SJCRH30 (cell line): ENCODE results near the gene PSME1. TPM values are rescaled to one million over a fixed set of nuclear protein-coding genes. Genes with fewer than 3 reads are reported as not detected.

Experiments used
- DNase-seq, 2 experiments: peaks; one replicate each; pipeline ENCODE4 v3.0.0-alpha.2; 2015 to 2020
- H3K27ac ChIP-seq: fragments of 250-450 bp; sonication (Bioruptor Pico); 2 replicates; pipeline ENCODE4 v1.5.1; 2020; ENCODE audit warnings: mild to moderate bottlenecking, moderate library complexity
- H3K27me3 ChIP-seq: fragments of 250-450 bp; sonication (Bioruptor Pico); 2 replicates; pipeline ENCODE4 v1.5.1; 2020; ENCODE audit warnings: mild to moderate bottlenecking, moderate library complexity
- H3K36me3 ChIP-seq: fragments of 250-450 bp; sonication (Bioruptor Pico); 2 replicates; pipeline ENCODE4 v1.5.1; 2020; ENCODE audit warnings: mild to moderate bottlenecking, moderate library complexity
- H3K4me1 ChIP-seq: fragments of 250-450 bp; sonication (Bioruptor Pico); 2 replicates; pipeline ENCODE4 v1.5.1; 2020; ENCODE audit warnings: mild to moderate bottlenecking, moderate library complexity
- H3K4me3 ChIP-seq: fragments of 250-450 bp; sonication (Bioruptor Pico); 2 replicates; pipeline ENCODE4 v1.5.1; 2020; ENCODE audit warnings: mild to moderate bottlenecking, moderate library complexity
- H3K9me3 ChIP-seq: fragments of 250-450 bp; sonication (Bioruptor Pico); replicated peaks from 2 replicates; pipeline ENCODE4 v1.5.1; 2020; ENCODE audit warnings: mild to moderate bottlenecking, moderate library complexity
- total RNA-seq: library from RNA; depleted of rRNA; stranded (reverse); fragments of >200 nt; shearing (Covaris generic); gene quantifications from 2 replicates; pipeline ENCODE4 v1.2.3, GENCODE V29; 2014

The PSME1 gene
- total RNA-seq, 1 experiment from 2014 or later = 120 TPM

DNA sequence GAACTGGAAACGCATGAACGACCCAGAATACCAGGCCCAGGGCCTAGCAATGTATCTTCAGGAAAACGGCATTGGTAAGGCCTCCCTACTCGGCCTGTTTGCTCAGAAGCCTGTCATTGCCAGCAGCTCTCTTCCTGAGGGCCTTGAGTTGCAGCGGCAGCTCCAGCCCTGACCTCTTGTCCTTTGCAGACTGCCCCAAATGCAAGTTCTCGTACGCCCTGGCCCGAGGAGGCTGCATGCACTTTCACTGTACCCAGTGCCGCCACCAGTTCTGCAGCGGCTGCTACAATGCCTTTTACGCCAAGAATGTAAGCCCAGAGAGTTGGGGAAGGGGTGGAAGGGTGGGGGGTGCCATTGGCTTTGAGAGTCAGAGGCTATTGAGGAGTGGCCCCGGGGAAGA lies 21.3 kb downstream of the PSME1 start:
- DNase-seq = no peak
- Histone ChIP-seq H3K27me3 (no peaks in the 10 kb centered on the region), H3K27ac (no peak overlapping the region), H3K9me3 (no peaks in the 10 kb centered on the region), H3K4me3 (no peak overlapping the region), H3K4me1 (peaks cover 13% of the 10 kb centered on the region), H3K36me3 (peaks cover 44% of the 10 kb centered on the region)

DNA sequence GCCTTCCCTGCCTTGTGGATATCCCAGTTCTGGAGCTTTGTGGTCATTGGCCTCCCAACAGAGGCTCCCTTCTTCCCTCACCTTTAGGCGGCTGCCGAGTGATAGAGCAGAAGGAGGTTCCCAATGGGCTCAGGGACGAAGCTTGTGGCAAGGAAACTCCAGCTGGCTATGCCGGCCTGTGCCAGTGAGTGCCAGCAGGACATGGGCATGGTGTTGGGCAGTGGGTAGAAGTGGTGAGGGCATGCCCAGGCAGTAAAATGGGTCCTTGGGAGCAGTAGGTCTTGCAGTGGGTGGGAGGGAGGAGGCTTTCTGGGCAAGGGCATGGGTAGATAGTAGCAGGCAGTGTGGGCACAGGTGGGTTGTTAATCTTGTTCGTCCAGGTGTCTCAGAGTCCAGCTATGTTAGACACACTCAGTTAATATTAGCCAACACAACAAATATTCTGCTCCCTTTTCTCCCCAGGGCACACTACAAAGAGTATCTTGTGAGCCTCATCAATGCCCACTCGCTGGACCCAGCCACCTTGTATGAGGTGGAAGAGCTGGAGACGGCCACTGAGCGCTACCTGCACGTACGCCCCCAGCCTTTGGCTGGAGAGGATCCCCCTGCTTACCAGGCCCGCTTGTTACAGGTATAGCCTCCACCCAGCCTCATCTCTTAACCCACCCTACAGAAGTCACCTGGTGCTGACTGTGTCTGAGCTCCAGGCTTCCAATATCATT lies 23.9 kb downstream of the PSME1 start:
- Histone ChIP-seq H3K36me3 (peaks cover 32% of the 10 kb centered on the region), H3K4me3 (no peak overlapping the region), H3K27me3 (no peaks in the 10 kb centered on the region), H3K27ac (no peak overlapping the region), H3K9me3 (no peaks in the 10 kb centered on the region), H3K4me1 (peaks cover 13% of the 10 kb centered on the region)
- DNase-seq = no peak

DNA sequence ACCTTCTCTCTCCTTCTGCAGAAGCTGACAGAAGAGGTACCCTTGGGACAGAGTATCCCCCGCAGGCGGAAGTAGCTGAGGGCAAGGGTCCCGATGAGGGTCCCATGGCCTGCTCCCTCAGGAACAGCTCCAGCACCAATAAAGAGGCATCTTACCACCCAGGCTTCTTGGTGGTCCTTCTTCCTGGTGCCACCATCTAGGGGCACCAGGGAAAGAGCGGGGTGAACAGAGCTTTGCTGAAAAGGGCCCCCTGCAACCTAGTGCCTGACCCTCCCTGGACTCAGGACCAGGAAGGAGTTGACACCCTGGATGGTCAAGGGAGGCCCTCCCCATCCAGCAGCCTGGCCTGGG lies 24.5 kb downstream of the PSME1 start:
- no peak for DNase-seq
- Histone ChIP-seq H3K27ac (no peak overlapping the region), H3K9me3 (no peaks in the 10 kb centered on the region), H3K4me1 (peaks cover 13% of the 10 kb centered on the region), H3K4me3 (no peak overlapping the region), H3K36me3 (peaks cover 29% of the 10 kb centered on the region), H3K27me3 (no peaks in the 10 kb centered on the region)

DNA sequence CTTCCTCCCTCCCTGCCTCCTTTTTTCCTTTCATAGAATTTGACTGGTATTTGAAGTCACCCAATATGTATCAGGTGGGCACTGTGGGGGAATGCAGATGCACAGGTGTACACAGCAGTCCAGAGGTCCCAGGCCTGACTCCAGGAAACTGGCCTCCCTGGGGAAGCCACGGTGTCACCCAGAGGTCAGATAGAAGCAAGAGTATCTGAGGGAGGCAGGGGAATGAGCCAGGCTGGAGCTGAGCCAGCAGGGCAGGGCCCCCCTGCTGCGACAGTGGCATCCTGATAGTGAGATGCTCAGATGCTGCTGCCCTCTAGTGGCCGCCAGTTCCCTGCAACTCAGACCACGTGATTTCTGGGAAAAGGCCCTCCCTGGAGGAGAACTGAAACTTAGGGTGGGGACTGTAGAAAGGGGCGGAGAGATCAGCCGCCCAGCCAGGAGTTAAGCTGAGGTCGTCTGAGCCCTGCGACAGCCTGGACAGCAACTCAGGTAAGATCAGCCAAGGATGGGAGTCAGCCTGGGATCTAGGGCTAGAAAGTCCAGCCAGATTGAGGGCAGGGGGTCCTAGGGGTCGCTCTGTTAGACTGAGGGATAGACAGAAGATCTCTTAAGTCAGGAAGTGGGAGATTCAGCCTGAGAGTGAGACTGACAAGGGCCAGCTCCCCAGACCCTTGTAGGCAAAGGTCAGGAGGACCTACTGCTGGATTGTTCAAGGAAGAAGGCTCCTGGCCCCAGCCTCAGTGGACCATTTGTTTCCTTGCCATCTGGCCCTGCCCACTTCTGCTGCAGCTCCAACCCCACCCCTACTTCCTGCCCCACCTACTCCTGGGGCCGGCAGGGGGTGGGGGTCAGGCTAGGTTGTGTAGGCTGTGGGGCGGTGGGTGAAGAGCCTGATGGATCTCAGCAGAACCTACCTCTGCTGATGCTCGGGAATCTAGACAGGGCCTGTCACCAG lies 25.1 kb downstream of the PSME1 start, which contains the start of gene IRF9:
Gene IRF9 (plus strand): TSS at position 416 of the 955 bp plus-strand sequence. CDS start 880 bp downstream, outside the sequence.
- Histone ChIP-seq H3K27ac (peak within 1 kb of the TSS; percentile 38), H3K4me3 (peak within 1 kb of the TSS; percentile 40), H3K27me3 (no peaks in the 10 kb centered on the region), H3K36me3 (peaks cover 22% of the 10 kb centered on the region), H3K9me3 (no peaks in the 10 kb centered on the region), H3K4me1 (peaks cover 13% of the 10 kb centered on the region)
- DNase-seq = peak; percentile 95 to 99

DNA sequence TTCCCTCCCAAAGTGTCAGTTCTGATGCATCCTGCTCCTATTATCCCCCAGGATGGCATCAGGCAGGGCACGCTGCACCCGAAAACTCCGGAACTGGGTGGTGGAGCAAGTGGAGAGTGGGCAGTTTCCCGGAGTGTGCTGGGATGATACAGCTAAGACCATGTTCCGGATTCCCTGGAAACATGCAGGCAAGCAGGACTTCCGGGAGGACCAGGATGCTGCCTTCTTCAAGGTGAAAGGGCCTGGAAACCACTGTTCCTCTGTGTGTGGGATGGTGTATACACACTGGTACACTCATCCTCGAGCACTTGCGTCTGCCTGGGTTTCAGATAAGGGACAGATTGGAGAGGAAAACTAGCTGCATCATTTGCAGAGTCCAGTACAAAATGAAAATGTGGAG lies 26.1 kb downstream of the PSME1 start:
- H3K27ac ChIP-seq = no peak overlapping the region
- H3K27me3 ChIP-seq = no peaks in the 10 kb centered on the region
- no peaks in the 10 kb centered on the region for H3K9me3 ChIP-seq
- H3K36me3 ChIP-seq = peaks cover 15% of the 10 kb centered on the region
- no peak overlapping the region for H3K4me3 ChIP-seq
- H3K4me1 ChIP-seq = peaks cover 13% of the 10 kb centered on the region
- no peak for DNase-seq

DNA sequence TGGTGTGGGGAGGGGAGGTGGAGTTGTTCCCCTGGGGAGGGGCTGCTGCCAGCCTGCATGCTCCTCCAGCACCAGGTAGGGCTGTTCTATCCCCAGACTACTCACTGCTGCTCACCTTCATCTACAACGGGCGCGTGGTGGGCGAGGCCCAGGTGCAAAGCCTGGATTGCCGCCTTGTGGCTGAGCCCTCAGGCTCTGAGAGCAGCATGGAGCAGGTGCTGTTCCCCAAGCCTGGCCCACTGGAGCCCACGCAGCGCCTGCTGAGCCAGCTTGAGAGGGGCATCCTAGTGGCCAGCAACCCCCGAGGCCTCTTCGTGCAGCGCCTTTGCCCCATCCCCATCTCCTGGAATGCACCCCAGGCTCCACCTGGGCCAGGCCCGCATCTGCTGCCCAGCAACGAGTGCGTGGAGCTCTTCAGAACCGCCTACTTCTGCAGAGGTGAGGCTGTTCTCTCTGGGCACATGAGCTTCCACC lies 28.6 kb downstream of the PSME1 start:
- no peak for DNase-seq
- peaks cover 2% of the 10 kb centered on the region; the same call in 1 of the 2 replicates for H3K36me3 ChIP-seq

DNA sequence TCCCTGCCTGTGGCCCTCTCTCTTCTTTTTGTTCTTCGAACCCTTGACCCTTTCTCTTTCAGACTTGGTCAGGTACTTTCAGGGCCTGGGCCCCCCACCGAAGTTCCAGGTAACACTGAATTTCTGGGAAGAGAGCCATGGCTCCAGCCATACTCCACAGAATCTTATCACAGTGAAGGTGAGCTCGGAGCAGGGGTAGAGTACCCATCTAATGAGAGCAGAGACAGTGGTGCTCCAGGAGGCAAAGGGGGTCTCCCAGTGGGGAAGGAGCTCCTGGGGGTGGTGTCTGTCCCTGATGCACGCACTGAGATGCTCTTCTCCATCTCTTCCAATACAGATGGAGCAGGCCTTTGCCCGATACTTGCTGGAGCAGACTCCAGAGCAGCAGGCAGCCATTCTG lies 29.8 kb downstream of the PSME1 start:
- Histone ChIP-seq H3K36me3 (peaks cover 2% of the 10 kb centered on the region; the same call in 1 of the 2 replicates), H3K27ac (no peak overlapping the region), H3K4me1 (peaks cover 8% of the 10 kb centered on the region), H3K4me3 (no peak overlapping the region), H3K27me3 (no peaks in the 10 kb centered on the region), H3K9me3 (no peaks in the 10 kb centered on the region)
- DNase-seq = no peak

More for the DNA sequence above, 28.6 kb downstream of the PSME1 start:
- Histone ChIP-seq H3K9me3 (no peaks in the 10 kb centered on the region), H3K4me3 (no peak overlapping the region), H3K4me1 (peaks cover 13% of the 10 kb centered on the region), H3K27ac (no peak overlapping the region), H3K27me3 (no peaks in the 10 kb centered on the region)

DNA sequence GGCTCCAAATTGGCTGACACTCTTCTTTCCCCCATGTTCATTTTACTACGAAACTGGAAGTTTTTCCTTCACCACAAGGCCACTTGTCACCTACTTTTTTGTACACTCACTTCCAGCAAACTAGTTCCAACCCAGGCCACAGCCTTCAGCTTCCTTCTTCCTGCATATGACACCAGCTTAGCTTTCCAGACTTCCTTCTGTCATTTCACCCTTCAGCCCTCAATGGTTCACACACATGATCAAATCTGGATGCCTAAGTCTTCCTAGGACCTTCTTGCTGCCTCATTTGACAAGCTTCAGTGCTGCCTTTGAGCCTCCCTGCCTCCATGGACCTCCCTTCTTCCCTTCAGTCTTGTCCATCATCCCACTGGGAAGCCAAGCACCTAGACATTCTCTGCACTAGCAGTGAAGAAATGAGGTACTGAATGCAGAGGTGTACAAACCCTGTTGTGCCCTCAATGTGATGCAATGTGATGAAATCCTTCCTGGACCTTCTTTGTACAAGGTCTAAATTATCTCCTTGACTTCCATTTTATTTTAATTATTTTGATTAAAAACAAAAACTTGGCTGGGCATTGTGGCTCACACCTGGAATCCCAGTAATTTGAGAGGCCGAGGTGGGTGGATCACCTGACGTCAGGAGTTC lies 31.6 kb downstream of the PSME1 start:
- Histone ChIP-seq H3K4me3 (no peak overlapping the region), H3K4me1 (no peaks in the 10 kb centered on the region), H3K9me3 (no peaks in the 10 kb centered on the region), H3K27ac (no peak overlapping the region), H3K36me3 (peaks cover 2% of the 10 kb centered on the region; the same call in 1 of the 2 replicates), H3K27me3 (no peaks in the 10 kb centered on the region)
- no peak for DNase-seq

DNA sequence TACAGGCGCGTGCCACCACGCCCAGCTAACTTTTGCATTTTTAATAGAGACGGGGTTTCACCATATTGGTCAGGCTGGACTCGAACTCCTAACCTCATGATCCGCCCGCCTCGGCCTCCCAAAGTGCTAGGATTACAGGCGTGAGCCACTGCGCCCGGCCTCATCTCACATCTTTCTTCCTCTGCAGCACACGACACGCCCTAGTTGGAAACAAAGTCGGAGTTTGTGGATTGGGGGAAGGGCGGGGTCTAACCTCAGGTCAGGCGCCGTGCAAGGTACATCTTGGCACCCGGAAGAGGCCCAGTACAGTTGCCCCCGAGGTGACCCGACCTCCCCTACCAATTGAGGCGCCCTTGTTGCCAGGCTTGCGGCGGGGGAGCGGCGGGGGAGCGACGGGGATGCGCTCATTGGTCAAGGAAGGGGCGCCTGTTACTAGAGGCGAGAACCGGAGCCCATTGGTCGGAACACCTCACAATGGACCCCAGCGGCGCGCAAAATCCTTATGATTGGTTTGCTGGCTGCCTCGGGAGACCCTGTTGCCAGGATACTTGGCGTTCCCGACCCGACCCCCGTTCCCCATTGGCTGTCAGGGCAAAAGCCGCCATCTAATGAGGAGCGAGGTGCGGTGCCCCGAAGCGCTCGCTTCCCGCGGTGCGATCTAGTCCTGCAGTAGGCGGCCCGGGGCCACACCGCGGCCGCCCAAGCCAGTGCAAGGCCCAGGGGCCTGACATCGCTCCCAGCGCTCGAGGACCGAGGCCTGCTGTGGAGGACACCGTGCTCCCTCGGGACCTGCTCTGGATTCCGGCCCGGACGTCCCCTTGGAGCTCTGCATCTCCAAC lies 35.6 kb downstream of the PSME1 start, which contains the start of gene REC8:
Gene REC8 (plus strand): TSS at position 659 of the 839 bp plus-strand sequence. CDS start 473 bp downstream, outside the sequence.
- Histone ChIP-seq H3K9me3 (no peaks in the 10 kb centered on the region), H3K27ac (no peak within 1 kb of the TSS), H3K36me3 (no peaks in the 10 kb centered on the region), H3K27me3 (no peaks in the 10 kb centered on the region), H3K4me1 (no peaks in the 10 kb centered on the region), H3K4me3 (no peak within 1 kb of the TSS)
- DNase-seq = no peak

DNA sequence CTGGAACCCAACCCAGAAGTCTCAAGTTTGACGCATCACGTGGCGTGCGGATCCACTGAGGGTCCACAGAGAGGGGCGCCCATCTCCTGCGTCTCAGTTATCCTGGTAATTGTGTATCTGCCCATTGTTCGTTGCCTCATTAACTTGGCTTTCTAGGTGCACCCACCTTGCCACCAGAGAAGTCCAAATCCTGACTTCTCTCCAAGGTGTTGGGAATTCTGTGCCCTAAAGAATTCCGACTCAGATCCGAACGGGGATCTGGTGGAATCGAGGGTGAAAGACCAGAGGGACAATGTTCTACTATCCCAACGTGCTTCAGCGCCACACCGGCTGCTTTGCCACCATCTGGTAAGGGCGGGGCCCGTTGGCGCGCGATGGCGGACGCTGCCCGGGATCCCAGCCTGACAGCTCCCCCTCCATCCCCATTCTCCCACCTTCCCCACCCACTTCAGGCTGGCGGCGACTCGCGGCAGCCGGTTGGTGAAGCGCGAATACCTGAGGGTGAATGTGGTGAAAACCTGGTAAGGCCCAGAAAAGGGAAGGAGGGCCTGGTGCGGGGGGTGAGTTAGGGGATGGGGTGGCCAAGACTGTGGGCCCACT lies 36.4 kb downstream of the PSME1 start:
- Histone ChIP-seq H3K4me1 (no peaks in the 10 kb centered on the region), H3K27ac (no peak overlapping the region), H3K4me3 (no peak overlapping the region), H3K9me3 (no peaks in the 10 kb centered on the region), H3K27me3 (no peaks in the 10 kb centered on the region), H3K36me3 (no peaks in the 10 kb centered on the region; the same call in 1 of the 2 replicates)
- no peak for DNase-seq

DNA sequence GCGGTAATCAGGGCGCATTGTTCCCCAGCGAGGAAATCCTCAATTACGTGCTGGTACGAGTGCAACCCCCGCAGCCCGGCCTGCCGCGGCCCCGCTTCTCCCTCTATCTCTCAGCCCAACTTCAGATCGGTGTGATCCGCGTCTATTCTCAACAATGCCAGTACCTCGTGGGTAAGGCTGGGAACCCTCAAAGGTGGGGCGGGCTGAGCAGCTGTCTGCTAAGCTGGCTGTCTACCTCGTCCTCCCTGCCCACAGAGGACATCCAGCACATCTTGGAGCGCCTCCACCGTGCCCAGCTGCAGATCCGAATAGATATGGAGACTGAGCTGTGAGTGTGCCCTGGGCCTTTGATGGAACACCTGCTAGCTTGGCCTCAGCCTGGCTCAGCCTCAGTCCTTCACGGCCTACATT lies 36.9 kb downstream of the PSME1 start:
- H3K36me3 ChIP-seq = no peaks in the 10 kb centered on the region; the same call in 1 of the 2 replicates
- H3K4me1 ChIP-seq = no peaks in the 10 kb centered on the region
- no peak overlapping the region for H3K4me3 ChIP-seq
- H3K27ac ChIP-seq = no peak overlapping the region
- DNase-seq = no peak
- H3K27me3 ChIP-seq = no peaks in the 10 kb centered on the region
- no peaks in the 10 kb centered on the region for H3K9me3 ChIP-seq

DNA sequence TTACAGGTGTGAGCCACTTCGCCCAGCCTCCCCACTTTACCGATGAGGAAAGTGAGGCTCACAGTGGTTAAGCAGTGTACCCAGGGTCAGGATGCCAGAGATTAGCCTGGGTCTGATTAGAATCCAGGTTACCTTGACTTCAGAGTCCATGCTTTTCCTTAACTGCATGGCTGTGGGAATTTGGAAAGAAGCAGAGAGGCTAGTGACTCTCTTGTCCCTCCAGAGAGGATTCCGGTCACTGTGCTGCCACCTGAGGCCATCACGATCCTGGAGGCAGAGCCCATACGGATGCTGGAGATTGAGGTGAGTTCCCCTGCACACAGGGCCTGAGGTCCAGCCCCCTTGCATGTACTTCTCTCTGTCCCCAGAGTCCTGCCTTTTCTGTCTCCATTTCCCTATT lies 40.6 kb downstream of the PSME1 start:
- no peaks in the 10 kb centered on the region for H3K27me3 ChIP-seq
- H3K9me3 ChIP-seq = no peaks in the 10 kb centered on the region
- no peaks in the 10 kb centered on the region for H3K4me1 ChIP-seq
- DNase-seq = no peak
- H3K4me3 ChIP-seq = no peak overlapping the region
- H3K36me3 ChIP-seq = peaks cover 23% of the 10 kb centered on the region
- no peak overlapping the region for H3K27ac ChIP-seq

DNA sequence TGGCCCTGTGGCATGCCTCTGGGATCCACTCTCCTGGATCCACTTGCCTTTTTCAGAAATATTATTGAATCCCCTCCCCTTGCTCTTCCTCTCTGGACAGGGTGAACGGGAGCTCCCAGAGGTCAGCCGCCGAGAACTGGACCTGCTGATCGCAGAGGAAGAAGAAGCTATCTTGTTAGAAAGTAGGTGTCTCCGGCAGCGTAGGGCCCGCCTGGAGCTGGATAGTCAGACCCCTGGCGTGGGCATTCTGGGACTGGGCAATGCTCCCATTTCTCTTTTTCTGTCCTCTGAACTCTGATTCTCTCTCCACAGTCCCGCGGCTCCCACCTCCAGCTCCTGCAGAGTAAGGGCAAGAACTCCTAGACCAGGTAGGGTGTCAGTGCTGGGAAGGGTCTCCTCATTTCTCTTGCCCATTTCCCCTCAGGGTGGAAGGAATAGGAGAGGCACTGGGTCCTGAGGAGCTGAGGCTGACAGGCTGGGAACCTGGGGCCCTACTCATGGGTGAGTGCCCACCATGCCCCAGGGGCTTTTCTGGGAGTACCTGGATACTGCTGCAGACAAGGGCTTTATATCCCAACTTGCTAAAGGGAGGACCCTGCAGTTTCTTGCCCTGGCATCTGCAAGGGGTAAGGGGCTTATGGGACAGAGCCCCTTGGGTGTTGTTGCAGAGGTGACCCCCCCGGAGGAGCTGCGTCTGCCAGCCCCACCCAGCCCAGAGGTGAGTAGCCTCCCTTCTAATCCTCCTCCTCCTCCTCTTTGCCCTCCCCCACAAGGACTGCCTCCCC lies 41.2 kb downstream of the PSME1 start:
- no peak for DNase-seq
- Histone ChIP-seq H3K4me1 (no peaks in the 10 kb centered on the region), H3K4me3 (no peak overlapping the region), H3K27me3 (no peaks in the 10 kb centered on the region), H3K9me3 (no peaks in the 10 kb centered on the region), H3K36me3 (peaks cover 23% of the 10 kb centered on the region), H3K27ac (no peak overlapping the region)
